Activated gamma-delta T cell treated with anti-CD3 and anti-CD28 coated beads, Interleukin-2, amount 50 U/mL, for 16 hours (primary cell): Measurements from ENCODE around the gene PACRG.

Experiments
- DNase-seq: peaks from one replicate; pipeline ENCODE4 v3.0.0-alpha.2; 2020; ENCODE audit warnings: low read depth

PACRG gene

DNA sequence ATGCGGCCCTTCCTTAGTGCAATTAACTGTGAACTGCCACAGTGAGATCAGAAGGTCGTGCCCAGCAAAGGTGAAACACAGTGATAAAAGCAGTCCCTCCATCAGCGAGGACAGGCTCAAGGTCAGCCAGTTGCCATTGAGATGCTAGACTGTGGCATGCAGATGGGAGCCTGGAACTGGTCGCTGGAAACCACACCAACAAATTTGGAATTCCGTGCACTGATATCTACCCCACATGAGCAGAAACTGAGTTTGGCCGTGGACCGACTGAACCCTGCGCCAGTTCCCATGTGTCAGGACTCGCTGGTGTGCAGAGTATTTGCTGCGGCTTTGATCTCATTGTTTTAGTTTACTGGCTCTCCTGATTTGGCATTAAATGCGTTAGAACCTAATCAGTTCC lies 561.1 kb downstream of the PACRG start:
- DNase-seq: no peak

DNA sequence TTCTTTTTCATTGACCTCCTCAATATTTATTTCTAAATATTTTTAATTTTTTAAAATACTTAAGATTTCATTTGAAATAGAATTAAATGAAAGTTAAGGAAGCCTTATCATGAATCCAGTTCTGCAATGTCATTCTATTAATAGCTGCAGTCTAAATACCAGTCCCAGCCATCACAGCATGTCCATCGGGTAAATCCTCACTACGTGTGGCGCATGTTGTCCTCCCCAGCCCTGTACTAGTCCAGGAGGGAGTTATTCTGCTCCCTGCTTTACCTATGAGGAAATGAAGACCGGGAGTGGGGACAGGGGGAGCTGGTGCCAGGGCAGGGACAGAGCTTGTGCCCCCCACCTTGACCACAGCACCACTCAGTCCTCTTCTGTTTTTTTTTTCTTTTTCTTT lies 561.7 kb downstream of the PACRG start:
- DNase-seq: no peak

DNA sequence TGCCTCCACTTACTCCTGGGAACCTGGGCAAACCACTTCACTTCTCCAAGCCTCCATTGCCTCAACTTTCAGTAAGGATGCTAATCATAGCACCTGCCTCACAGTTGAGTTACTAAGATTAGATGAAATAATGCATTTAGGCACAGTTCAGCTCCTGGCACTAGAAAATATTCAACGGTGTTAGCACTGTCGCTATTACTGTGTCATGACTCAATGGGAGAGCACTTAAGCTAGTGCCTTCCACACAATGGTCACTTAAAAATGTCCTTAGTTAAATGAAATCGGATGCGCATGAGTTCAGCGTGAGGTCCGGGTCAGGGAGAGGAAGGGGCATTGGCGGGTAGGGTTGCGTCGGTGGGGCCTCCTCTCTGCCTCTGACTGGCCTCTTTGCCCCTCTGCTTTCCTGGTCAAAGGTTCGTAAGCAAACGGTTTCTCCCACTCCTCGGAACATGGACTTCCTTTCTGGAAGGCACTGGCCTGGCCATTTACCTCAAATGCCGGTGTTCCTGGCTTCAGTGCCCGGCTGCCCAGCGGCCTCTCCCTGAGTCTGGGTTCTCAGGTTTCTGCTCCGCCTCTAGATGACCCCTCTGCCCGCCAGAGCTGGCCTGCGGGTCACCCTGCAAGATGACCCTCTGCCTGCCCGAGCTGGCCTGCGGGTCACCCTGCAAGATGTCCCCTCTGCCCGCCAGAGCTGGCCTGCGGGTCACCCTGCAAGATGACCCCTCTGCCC lies 562.9 kb downstream of the PACRG start:
- no peak for DNase-seq

DNA sequence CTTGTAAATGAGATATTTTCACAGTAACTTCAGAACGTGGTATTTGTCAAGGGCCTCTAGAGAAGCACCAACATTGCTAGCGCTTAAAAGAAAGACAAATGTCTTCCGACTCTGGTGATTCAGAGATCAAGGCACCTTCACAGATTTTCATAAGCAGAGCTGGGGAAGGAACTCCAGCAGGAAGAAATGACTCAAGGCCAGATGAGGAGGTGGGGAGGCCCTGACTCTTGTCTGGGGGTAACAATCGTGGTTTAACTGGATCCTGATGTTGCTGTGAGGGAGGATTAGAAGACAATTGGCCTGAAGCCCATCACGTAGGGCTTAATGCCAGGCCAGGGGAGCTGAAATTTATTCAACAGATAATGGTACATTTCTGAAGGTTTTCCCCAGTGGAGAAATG lies 563.8 kb downstream of the PACRG start:
- no peak for DNase-seq

DNA sequence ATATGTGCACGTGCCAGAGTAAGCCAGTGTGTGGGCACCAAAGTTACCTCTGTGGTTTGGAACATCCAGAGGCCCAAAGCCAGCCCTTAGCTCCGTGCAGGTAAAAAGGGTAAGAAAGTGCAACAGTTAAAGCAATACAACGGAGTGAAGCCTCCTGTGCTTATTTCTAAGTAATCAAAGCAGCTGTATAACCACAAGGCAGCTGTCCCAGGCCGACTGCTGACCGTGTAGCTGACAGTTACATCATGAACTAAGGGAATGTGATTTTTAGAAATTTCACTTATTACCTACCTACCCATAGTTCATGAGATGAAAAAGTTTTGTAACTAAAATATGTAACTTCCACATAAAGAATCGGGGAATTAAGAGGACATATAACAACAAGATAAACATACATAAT lies 565.5 kb downstream of the PACRG start:
- no peak for DNase-seq

DNA sequence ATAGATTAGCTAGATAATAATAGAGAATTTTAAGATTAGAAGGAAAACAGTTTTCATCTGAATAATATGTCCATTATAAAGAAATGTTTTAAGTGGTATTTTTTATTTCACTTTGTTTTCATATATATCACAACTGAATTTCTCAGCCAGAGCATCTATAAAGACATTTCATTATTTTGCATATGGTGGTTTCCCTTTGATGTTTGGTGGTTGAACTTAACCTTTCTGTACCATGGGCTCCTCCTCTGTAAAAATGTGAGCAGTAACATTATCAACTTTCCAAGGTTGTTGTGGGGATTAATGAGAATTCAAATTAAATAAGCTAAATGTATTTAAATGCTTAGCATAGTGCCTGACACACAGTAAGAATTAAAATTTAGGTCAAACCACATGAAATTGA lies 567.0 kb downstream of the PACRG start:
- DNase-seq: no peak

DNA sequence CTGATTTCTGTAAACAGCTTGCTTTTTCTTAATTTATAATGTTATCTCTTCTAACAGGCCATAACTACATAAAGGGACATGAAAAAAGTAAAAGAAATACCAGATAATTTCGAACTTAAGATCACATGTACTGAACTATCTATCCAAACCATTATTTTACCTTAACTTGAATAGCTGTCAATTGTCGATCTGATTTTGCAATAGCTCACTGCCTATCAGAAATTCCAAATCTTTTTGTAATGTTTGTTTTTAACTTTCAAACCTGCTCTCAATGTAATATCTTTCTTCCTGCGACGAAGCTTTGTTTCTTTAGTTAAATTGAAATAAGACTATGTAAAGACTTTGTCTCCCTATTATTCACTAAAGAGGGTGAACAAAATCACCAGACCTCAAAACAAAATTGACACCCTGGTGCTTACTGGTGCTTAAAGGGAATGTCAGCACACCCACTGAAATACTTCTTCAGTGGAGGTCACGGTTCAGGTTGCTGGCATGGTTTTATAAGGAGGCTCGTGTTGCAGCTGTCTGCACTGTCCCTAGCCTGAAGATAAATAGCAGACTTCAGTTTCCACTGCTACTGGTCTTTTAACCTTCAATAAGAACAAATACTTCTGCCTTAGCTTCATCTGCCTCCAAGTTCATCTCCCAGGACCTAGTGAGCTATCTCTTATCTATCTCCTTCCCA lies 569.2 kb downstream of the PACRG start:
- DNase-seq: no peak

DNA sequence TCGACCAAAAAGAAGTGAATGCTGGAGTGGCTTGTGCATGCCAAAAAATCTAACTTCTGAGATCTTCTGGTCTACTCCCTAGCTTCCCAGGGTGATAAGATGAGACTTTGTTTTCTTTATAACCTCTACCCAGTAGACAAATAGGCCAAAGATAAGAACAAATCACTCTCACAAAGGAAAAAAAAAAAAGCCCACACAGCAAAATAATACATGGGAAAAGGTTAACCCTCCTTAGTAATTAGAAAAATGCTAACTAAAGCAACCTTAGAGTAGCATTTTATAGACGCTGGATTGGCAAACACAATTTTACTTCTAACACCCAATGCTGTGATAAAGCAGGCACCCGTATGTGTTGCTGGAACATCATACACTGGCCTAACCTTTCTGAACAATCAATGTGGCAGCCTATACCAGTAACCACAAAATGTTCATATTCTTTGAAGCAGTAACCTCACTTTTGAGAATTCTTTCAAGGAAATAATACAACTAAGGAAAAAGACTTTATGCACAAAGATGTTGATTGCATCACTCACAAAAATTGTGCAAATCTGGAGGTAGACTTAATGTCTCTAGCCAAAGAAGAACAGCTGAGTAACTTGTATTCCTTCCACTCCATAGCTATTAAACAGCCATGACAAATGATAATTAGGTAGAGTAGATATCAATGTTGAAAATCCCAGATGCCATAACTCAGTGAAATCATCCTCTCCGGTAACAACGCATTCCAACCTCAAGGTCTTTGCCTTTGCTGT lies 570.5 kb downstream of the PACRG start:
- no peak for DNase-seq

DNA sequence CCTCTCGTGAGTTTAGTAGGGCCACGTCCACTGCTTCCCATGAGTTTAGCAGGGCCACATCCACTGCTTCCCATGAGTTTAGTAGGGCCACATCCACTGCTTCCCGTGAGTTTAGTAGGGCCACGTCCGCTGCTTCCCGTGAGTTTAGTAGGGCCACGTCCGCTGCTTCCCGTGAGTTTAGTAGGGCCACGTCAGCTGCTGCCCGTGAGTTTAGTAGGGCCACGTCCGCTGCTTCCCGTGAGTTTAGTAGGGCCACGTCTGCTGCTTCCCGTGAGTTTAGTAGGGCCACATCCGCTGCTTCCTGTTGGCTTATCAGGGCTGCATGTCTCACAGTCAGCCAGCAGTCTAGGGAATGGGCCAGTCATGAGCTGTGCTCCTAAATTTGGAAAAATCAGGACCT lies 573.1 kb downstream of the PACRG start:
- no peak for DNase-seq

DNA sequence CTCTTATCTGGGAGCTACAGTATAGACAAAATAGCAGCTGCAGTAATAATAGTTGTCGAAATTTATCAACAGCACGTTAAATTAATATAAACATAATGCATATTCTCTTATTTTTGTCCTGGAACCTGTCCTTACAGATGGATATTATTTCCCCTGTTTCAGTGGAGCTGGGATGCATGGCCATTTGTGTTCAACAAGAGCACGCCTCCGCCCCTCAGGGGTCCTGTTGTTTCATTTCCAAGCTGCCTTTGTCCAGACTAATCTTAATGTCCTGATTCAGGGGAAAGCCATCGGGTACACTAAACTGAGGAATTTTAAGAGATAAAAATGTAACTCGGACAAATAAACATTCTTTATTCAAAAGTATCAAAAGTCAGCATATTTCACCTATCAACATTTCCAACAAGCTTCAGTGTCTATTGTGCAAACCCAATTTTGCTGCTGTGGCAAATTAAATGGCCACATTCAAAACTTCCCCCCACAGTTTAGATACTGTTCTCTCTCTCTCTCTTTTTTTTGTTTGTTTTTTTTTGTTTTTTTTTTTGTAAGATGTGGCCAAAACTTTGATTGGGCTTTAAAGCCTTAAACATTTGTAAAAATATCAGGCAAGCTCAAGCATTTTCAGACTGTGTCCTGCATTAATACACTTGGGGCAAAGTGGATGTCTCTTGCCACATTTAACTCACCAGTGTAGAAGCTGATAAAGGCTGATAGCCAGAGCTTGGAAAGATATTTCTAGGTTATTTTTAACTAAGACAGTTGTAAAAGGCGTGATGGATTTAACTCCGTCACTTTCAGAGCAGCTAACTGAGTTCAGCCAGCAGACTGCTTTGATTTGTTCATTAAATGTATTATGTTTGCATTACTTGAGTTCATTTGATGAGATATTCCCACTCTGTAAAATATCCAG lies 574.2 kb downstream of the PACRG start:
- no peak for DNase-seq

DNA sequence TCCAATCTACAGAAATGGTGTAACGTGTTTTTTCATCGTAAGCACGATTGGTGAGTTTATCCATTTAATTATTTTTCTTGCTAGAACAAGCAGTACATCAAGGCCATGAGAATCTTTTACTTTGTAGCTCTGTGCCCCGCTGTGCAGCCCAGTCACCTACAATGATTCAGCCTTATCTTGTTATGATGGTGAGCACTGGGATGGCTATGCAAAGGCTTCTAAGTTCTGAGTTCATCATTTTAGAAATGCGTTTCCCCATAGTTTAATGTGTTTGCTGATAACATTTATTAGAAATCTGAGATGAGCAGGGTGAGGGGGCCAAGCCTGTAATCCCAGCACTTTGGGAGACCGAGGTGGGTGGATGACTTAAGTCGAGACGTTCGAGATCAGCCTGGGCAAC lies 575.0 kb downstream of the PACRG start:
- no peak for DNase-seq

DNA sequence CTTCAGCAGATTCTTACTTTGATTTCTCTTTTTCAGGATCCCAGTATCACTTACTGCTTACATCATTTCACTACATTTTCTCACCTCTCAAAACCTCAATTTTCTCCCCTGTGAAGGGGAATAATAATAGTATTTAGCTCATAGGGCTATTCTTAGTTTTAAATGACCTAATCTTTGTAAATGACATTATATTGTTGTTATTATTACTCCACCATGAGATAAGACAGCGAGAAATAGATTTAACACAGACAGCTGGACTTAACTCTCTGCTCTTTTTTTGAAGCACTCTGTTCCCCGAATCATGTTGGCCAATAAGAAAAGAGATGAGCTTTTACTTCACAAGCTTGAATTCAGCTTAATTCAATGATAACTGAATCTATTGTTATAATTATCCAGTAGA lies 578.2 kb downstream of the PACRG start:
- no peak for DNase-seq

DNA sequence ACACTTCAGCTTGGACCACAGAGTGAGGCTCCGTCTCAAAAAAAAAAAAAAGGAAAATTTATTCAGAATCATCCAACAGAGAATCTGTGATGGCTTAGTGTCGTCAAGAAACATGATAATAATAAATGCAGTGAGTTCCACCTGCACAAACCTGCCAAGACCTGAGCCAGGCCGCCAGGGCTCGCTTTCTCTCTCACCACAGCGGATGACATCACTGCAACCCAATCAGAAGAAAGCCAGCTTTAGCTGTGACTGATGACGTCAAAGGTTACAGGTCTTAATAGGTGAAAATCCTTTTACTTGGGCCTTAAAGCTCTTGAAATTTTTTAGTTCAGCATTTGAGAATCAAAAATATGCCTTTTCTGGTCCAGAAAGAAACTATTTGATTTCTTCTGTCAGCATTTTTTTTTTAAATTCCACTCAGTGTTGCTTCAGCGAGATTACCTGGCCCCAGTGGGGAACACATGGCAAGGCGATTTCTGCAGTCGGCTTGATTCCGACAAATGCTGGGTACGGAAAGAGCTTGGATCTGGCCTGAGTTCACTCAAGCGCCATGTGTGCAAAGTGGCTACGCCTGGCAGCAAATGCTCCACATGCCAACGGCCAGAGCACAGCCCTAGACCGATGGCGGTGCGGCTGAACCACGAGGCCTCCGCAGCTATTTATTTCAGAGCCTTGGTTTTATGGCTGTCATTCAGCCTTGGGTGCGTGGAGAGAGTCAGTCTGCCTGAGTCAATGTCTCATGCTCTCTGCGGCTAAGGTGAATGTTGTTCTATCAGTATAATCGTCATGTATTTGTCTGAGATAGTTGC lies 581.1 kb downstream of the PACRG start:
- no peak for DNase-seq

DNA sequence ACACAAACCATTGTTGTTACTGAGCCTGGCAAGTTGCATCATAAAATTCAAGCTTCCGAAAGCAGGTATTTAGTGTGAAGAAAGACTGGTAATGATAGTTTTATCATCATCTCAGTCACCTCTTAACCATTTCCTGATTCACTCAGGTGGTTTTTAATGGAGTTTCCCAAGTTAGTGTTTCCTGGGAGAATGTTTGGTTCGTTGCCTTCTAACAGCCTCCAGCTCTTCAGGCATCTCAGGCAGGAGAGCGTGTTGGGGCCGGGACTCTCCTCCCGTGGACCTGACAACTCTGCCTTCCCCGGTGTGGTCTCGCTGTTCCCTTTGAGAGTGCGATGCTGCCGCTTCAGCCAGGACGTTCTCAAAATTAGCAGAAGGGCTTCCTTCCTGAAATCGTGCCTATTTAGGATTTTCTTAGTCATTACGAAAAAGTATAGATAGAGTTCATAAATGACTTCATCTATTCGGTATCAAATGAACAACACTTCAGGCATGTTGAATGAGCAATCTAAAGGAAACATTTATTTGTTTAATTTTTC lies 581.8 kb downstream of the PACRG start:
- DNase-seq: no peak

DNA sequence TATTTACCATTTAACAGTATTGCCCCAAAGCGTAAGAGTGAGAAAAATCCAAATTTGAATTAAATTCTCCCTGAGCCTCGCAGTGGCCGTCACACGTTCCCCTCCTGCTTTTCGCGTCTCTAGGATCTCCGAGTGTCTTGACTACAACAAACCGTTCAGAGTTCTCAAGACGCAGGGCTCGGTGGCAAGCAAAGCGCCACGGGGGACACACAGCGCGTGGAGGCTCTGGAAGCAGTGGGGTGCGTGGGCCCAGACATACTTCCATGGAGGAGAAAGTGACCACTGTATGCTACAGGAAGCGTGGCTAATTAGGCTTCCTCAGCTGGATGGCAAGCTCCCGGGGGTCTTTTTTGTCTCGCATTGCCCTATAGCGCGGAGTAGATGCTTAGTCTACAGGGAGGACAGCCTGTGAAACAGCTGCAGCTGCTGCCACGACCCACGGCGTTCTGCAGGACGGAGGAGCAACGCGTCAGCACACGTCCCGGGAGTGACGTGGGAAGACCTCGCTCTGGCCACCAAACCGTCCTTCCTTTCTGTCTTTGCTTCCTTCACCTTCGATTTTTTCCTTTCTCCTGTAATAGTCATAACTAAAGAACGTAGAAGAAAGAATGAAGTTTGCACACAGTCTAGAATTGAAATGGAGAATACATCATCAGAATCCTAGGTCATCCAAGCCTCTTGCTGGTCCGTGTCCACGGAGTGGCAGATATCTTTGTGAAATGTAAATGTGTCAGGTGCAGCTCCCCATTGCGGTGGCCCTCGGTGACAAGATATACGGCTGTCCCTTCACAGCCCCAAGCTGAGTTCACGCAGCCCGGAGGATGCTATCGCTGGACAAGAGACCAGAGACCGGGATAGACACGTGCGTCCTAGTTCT lies 582.6 kb downstream of the PACRG start:
- DNase-seq: no peak

DNA sequence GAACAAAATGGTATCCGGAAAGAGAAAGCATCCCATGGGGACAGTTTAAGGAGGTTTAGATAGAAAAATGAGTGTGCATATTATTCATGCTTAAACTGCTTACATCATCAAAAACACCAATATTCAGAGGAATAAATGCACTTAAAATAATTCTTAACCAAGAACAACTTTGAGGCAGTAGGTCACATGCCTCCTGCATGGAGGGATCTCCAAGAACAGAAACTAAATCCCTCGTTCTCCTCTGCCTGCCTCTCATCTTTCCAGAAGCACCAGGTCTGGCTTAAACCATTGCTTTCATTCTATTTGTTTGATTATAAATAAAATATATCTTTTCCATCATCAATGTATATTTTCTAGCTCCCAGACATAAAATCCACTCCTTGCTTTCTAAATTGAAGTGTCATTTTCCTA lies 583.2 kb downstream of the PACRG start:
- DNase-seq: no peak

DNA sequence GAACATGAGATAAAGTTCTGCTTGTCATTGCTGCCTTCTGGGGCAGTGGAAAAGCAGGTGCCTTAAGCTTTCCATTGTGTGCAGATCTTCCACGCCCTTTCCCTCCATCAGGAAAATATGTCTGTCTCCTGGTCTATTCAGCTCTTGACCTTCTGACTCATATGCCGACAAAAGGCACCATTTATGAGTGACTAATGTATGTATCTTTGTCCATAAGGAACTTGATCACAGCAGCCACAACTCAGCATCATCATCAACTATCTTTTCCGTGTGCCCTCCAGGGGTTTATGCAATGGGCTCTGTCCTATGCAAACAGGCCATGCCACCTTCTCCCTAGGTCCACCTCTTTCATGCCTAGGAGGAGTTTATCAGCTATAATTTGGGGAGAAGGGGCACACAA lies 584.1 kb downstream of the PACRG start:
- no peak for DNase-seq

DNA sequence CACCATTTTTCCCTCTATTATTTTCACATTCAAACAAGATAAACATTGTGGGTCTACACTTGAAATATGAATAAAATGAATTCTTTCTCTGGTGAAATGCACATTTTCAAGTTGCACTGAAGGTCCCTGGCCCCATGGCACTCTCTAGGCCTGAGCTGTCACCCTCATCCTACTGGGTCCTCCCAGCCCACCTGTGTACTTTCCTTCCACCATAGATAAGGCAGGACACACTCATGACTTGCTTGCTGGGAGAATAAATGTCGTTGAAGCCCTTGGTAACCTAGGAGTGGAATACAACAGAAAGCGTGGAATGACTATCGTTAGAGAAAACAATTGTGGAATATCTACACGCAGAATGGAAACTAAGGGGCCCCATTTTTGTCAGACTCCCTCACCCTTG lies 585.8 kb downstream of the PACRG start:
- DNase-seq: no peak

DNA sequence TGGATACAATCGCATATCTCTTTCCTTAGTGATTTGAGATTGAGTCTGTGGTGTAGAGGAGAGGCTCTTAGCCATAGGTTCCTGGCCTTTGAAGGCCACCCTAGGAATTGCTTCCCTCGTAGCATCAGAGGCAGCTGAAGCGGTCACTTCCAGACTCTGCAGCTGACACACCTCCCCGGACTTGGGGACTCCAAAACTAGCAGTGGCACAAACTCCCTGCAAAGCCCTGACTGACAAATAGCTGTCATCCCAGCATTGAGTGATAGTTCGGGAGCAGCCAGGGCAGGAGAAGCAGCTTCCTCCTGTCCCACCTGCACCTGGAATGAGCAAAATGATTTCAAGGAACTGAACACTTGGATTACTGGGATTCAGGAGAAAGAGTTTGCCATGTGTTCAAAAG lies 586.2 kb downstream of the PACRG start:
- no peak for DNase-seq
